ENCODE results near the gene IQGAP2.

DNA sequence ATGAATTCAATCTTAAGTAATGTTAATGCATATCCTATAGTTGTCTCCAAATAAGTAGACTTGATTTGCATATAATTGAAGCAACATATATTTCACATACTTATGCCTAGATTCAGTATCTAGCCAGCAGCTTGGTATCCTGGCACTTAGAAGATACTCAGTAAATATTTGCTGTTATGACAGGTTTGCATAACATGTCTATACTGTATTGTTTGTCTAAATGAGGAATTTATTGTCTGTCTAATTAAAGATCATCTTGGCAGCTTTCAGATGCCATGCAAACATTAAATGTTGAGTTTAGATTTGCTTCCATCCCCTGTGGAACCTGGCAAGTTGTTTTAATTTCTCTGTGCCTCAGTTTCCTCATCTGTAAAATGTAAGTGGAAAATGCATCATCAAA lies 9.4 kb downstream of the IQGAP2 start:
- TF ChIP-seq, protein P1, sequence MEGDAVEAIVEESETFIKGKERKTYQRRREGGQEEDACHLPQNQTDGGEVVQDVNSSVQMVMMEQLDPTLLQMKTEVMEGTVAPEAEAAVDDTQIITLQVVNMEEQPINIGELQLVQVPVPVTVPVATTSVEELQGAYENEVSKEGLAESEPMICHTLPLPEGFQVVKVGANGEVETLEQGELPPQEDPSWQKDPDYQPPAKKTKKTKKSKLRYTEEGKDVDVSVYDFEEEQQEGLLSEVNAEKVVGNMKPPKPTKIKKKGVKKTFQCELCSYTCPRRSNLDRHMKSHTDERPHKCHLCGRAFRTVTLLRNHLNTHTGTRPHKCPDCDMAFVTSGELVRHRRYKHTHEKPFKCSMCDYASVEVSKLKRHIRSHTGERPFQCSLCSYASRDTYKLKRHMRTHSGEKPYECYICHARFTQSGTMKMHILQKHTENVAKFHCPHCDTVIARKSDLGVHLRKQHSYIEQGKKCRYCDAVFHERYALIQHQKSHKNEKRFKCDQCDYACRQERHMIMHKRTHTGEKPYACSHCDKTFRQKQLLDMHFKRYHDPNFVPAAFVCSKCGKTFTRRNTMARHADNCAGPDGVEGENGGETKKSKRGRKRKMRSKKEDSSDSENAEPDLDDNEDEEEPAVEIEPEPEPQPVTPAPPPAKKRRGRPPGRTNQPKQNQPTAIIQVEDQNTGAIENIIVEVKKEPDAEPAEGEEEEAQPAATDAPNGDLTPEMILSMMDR (IDR thresholded peaks at IDR 0.05) = no peak
- no peak for TF ChIP-seq POLR2A (IDR thresholded peaks at IDR 0.05)

All from testis (tissue), 2 donors.